ENCODE measurements around the gene ARHGAP24. TPM values are rescaled to one million over a fixed set of nuclear protein-coding genes. Genes with fewer than 3 reads are reported as not detected.

The ARHGAP24 gene
- polyA plus RNA-seq (2011; rRNA removed) (10.6 and 12.1 TPM in 2 replicates), polyA plus RNA-seq (2017; fragmentation: RNase III; extraction: RNeasy Plus Mini Kit Qiagen cat#74134 plus additional on column Dnase treatment) (1.6 to 2.5 TPM (median 1.7 TPM) in 3 replicates), polyA minus RNA-seq (2011; rRNA and poly(A)+ RNA removed) (17.7 and 20.0 TPM in 2 replicates)
- 2.7 and 2.9 TPM in 2 replicates for polyA plus RNA-seq (2012; cell fraction: cytosol; rRNA removed)
- polyA plus RNA-seq (2012; cell fraction: nucleus; rRNA removed) = 1.8 and 3.3 TPM in 2 replicates

DNA sequence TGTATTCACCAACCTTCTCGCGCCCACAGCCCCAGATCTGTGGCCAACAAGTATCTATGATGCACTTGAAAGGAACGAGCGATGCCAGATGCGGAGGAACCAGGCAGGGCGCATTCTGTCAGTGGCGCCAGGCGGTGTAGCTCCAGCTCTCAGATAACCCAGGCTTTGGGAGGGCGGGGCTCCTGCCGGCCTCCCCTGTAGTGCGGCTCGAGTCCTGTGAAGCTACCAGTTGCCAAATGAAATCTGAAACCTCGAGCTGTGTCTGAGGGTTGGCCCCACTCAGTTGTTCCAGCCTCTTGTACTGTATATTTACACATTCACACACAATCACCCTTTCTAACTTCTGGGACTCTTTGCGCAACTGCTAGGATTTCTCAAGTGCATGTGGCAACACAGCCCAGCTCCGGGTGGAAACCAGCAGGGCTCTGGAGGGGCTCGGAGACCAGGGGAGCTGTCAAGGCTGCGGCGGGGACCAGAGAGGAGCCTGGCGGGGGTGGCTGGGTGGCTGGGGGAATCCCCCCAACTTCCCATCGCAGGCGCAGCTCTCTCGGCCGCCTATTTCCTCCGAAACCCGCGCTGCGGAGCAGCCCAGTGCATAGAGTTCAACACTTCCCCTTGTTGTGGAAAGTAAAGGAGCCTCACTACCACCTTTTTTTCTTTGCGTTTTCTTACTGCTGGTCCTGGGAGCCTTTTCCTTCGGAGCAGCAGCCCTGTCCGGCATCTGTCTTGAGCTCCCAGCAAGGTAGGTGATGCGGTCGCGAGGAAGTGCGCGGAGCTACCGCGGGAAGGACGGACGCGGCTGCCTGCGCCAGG, at the start of gene ARHGAP24:
ARHGAP24 (plus strand) TSS at position 333 of the 813 bp plus-strand sequence.
- WGBS (ENCODE audit: missing lambda C conversion rate) = under 1% methylated on average over 24 of the region's 41 CpGs
- Histone ChIP-seq H3K4me2 (peak within 1 kb of the TSS; percentile 70), H3K27ac (peak within 1 kb of the TSS; percentile 78 to 91), H3K9me3 (no peaks in the 10 kb centered on the region), H3K4me3 (peak within 1 kb of the TSS; percentile 68), H3K4me1 (peaks cover 34% of the 10 kb centered on the region)
- POLR2A ChIA-PET = interaction anchor here (1.2 to 1.3 kb wide), 2 partner anchors 21 to 272 kb away, joined by 4 read pairs; no protein-coding TSS in a partner anchor
- ATAC-seq (peak; percentile 97), DNase-seq (ENCODE audit: low read depth in 1 of 2, low spot score in 1 of 2) (peak; percentile 64 to 91), FAIRE-seq (no peak)
- peak; percentile 32; the same call in 2 of the 3 replicates for TF ChIP-seq SMC3 (IDR thresholded peaks at IDR 0.05)
- TF ChIP-seq, protein P1, sequence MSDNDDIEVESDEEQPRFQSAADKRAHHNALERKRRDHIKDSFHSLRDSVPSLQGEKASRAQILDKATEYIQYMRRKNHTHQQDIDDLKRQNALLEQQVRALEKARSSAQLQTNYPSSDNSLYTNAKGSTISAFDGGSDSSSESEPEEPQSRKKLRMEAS (IDR thresholded peaks at IDR 0.05) = peak; percentile 81
- TF ChIP-seq, protein P2, sequence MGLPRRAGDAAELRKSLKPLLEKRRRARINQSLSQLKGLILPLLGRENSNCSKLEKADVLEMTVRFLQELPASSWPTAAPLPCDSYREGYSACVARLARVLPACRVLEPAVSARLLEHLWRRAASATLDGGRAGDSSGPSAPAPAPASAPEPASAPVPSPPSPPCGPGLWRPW (IDR thresholded peaks at IDR 0.05) = peak; percentile 82; the same call in 1 of the 2 replicates
- TF ChIP-seq, protein P3, sequence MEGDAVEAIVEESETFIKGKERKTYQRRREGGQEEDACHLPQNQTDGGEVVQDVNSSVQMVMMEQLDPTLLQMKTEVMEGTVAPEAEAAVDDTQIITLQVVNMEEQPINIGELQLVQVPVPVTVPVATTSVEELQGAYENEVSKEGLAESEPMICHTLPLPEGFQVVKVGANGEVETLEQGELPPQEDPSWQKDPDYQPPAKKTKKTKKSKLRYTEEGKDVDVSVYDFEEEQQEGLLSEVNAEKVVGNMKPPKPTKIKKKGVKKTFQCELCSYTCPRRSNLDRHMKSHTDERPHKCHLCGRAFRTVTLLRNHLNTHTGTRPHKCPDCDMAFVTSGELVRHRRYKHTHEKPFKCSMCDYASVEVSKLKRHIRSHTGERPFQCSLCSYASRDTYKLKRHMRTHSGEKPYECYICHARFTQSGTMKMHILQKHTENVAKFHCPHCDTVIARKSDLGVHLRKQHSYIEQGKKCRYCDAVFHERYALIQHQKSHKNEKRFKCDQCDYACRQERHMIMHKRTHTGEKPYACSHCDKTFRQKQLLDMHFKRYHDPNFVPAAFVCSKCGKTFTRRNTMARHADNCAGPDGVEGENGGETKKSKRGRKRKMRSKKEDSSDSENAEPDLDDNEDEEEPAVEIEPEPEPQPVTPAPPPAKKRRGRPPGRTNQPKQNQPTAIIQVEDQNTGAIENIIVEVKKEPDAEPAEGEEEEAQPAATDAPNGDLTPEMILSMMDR (IDR thresholded peaks at IDR 0.05) = no peak
- peak; percentile 9 to 28; a peak in 1 of 5 replicates for TF ChIP-seq RAD21 (conservative IDR thresholded peaks at IDR 0.05 in 1 of 2, IDR thresholded peaks at IDR 0.05 in 1 of 2)
- TF ChIP-seq PHF8 (IDR thresholded peaks at IDR 0.05; ENCODE audit: borderline replicate concordance, low read depth) = peak; percentile 17; the same call in 1 of the 2 replicates
- TF ChIP-seq, protein P4, sequence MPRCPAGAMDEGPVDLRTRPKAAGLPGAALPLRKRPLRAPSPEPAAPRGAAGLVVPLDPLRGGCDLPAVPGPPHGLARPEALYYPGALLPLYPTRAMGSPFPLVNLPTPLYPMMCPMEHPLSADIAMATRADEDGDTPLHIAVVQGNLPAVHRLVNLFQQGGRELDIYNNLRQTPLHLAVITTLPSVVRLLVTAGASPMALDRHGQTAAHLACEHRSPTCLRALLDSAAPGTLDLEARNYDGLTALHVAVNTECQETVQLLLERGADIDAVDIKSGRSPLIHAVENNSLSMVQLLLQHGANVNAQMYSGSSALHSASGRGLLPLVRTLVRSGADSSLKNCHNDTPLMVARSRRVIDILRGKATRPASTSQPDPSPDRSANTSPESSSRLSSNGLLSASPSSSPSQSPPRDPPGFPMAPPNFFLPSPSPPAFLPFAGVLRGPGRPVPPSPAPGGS (IDR thresholded peaks at IDR 0.05) = peak; percentile 41; the same call in 1 of the 3 replicates
- TF ChIP-seq NFE2L2 (conservative IDR thresholded peaks at IDR 0.05; ENCODE audit: low read length) = no peak
- peak in 1 of 2 experiments; percentile 40; a peak in 1 of 5 replicates for TF ChIP-seq JUN (IDR thresholded peaks at IDR 0.05)
- no peak for TF ChIP-seq RNF2 (IDR thresholded peaks at IDR 0.05; ENCODE audit: borderline replicate concordance, low read depth)
- TF ChIP-seq BHLHE40 (IDR thresholded peaks at IDR 0.05; ENCODE audit: low read depth, low read length) = no peak
- TF ChIP-seq, protein P5, sequence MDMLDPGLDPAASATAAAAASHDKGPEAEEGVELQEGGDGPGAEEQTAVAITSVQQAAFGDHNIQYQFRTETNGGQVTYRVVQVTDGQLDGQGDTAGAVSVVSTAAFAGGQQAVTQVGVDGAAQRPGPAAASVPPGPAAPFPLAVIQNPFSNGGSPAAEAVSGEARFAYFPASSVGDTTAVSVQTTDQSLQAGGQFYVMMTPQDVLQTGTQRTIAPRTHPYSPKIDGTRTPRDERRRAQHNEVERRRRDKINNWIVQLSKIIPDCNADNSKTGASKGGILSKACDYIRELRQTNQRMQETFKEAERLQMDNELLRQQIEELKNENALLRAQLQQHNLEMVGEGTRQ (IDR thresholded peaks at IDR 0.05) = no peak
- no peak for TF ChIP-seq TFCP2L1 (CRISPR knock-in tag; IDR thresholded peaks at IDR 0.05)
- TF ChIP-seq CEBPB (IDR thresholded peaks at IDR 0.05) = peak; percentile 96 to 99
- TF ChIP-seq TP53 (CRISPR knock-in tag; IDR thresholded peaks at IDR 0.05) = no peak
- peak; percentile 25; the same call in 1 of the 2 replicates for TF ChIP-seq GATA3 (IDR thresholded peaks at IDR 0.05; ENCODE audit: borderline replicate concordance)
- CTCF ChIA-PET = interaction anchor here (1.1 kb wide), 1 partner anchor 44 kb away, joined by 3 read pairs; no protein-coding TSS in a partner anchor

DNA sequence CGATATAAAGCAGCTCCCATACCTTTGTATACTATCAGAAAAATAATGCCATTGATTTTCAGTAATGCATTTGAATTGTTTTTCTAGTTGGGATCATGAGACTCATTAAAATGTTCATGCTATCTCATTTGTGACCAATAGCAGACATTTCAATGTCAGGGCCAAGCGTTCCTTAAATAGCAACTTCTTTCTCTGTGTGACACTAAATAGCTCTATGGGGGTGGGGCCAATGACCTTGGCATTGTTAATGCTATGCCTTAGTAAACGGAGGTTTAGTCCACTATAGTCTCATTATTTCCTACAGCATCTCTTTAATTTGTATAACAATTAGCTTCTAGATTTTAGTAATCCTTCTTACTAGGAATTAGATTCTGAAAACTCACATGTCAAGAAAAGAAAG, 48.6 kb upstream of the ARHGAP24 start:
- Histone ChIP-seq H3K4me3 (no peak overlapping the region), H3K4me2 (no peak overlapping the region), H3K27ac (no peak overlapping the region), H3K4me1 (peaks cover 15% of the 10 kb centered on the region; the same call in 2 of the 3 replicates), H3K9me3 (no peaks in the 10 kb centered on the region)
- 79% methylated on average over 3 of the region's 3 CpGs for WGBS (ENCODE audit: missing lambda C conversion rate)
- DNase-seq (ENCODE audit: low read depth in 1 of 2, low spot score in 1 of 2) = no peak
- no peak for TF ChIP-seq EHF (CRISPR knock-in tag; IDR thresholded peaks at IDR 0.05)
- TF ChIP-seq, protein P6, sequence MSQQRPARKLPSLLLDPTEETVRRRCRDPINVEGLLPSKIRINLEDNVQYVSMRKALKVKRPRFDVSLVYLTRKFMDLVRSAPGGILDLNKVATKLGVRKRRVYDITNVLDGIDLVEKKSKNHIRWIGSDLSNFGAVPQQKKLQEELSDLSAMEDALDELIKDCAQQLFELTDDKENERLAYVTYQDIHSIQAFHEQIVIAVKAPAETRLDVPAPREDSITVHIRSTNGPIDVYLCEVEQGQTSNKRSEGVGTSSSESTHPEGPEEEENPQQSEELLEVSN (IDR thresholded peaks at IDR 0.05; ENCODE audit: borderline replicate concordance, low read depth) = no peak
- FAIRE-seq = no peak
- ChIA-PET CTCF (no interaction called here), POLR2A (no interaction called here)
- ATAC-seq = no peak

Measured in A549 (cell line).